Aorta (tissue), 5 donors: Measurements from ENCODE around the gene AGR2. TPM values are rescaled to one million over a fixed set of nuclear protein-coding genes. Genes with fewer than 3 reads are reported as not detected.
"Not testable (repeated sequence)": the region's sequence is repeated elsewhere in the genome, so short reads cannot be mapped to it uniquely, and the experiment has no call there.

Source experiments
- ATAC-seq: fragments of 200-7000 bp; cut with Tn5 transposase; one replicate; pipeline ENCODE4 v1.9.1; 2022; ENCODE audit warnings: moderate library complexity; ENCODE audit not compliant: low FRiP score
- DNase-seq, 2 donors: peaks; one replicate each; pipeline ENCODE4 v3.0.0-alpha.2; 2020
- H3K27ac ChIP-seq, 2 donors: one replicate each; pipeline ENCODE4 v1.5.1; 2013; ENCODE audit warnings: low read length in 2 of 2, mild to moderate bottlenecking in 2 of 2, moderate library complexity in 2 of 2, control low read depth in 1 of 2, inconsistent platforms in 1 of 2, low read depth in 1 of 2
- H3K27me3 ChIP-seq, 2 donors: one replicate each; pipeline ENCODE4 v1.6.1; 2013; ENCODE audit warnings: control low read depth in 1 of 2, low read length in 1 of 2, mild to moderate bottlenecking in 1 of 2, moderate library complexity in 1 of 2; ENCODE audit not compliant: insufficient read depth in 2 of 2, control insufficient read depth in 1 of 2
- H3K36me3 ChIP-seq, 2 donors: one replicate each; pipeline ENCODE4 v1.6.1; 2013; ENCODE audit warnings: control low read depth in 1 of 2, low read length in 1 of 2, mild to moderate bottlenecking in 1 of 2; ENCODE audit not compliant: insufficient read depth in 2 of 2, control insufficient read depth in 1 of 2
- H3K4me1 ChIP-seq, 2 donors: one replicate each; pipeline ENCODE4 v1.6.1; 2013; ENCODE audit warnings: low read length in 2 of 2, control low read depth in 1 of 2, mild to moderate bottlenecking in 1 of 2, moderate library complexity in 1 of 2; ENCODE audit not compliant: insufficient read depth in 2 of 2, control insufficient read depth in 1 of 2
- H3K4me3 ChIP-seq, 2 donors: one replicate each; pipeline ENCODE4 v1.5.1; 2013; ENCODE audit warnings: low read length in 2 of 2, control low read depth in 1 of 2, mild to moderate bottlenecking in 1 of 2
- H3K9me3 ChIP-seq: one replicate; pipeline ENCODE4 v1.6.1; 2013; ENCODE audit warnings: mild to moderate bottlenecking, low read length; ENCODE audit not compliant: control insufficient read depth
- WGBS, 2 donors: extraction: QIAGEN DNeasy Blood & Tissue Kit; methylation state at CpG; one replicate each; pipeline ENCODE4 v1.1.7; 2013; 5-methylcytosine and 5-hydroxymethylcytosine counted together
- intact Hi-C, 2 donors: fragments of 100-400 bp; cut with DNase I; formaldehyde crosslinking; loops; one replicate each; pipeline versions ENCODE4 v1.14.2 to v1.15.0; 2022
- long read RNA-seq, 2 donors: library from polyadenylated mRNA; unstranded; transcript quantifications; one replicate each; pipeline ENCODE4 v2.0.0, GENCODE V29; 2020 to 2021
- polyA plus RNA-seq, 2 donors: library from polyadenylated mRNA; stranded (reverse); fragments of 200-250 nt; gene quantifications; one replicate each; pipeline ENCODE4 v1.2.3, GENCODE V29; 2013
- total RNA-seq, 2 donors: library from RNA; stranded (reverse); fragmentation: NEBNext Ultra II Directional; extraction: Animal tissue kit (Norgen Biotek cat#: 25700); gene quantifications; one replicate each; pipeline ENCODE4 v1.2.1, GENCODE V29; 2021
- donor health status: healthy with polysubstance abuse.
- donor health status: Bipolar disorder and iron deficiency.
- donor health status: DM: no; HTN: no; CAD: no.
- donor health status: DM: no; HTN: no; CAD: no.
- donor health status: DM: yes; HTN: yes; CAD: no.

The AGR2 gene
- not detected for total RNA-seq
- polyA plus RNA-seq = 10 to 100 TPM in 1 of 2 donors, under 1 TPM in 1; 0.10 to 19.8 TPM
- long read RNA-seq, donor 1 = 0 reads
- long read RNA-seq, donor 2, partial matches to known transcripts = 0 of 1 reads
- long read RNA-seq, donor 2, other reads (novel, unspliced or antisense) = 1 of 1 reads

DNA sequence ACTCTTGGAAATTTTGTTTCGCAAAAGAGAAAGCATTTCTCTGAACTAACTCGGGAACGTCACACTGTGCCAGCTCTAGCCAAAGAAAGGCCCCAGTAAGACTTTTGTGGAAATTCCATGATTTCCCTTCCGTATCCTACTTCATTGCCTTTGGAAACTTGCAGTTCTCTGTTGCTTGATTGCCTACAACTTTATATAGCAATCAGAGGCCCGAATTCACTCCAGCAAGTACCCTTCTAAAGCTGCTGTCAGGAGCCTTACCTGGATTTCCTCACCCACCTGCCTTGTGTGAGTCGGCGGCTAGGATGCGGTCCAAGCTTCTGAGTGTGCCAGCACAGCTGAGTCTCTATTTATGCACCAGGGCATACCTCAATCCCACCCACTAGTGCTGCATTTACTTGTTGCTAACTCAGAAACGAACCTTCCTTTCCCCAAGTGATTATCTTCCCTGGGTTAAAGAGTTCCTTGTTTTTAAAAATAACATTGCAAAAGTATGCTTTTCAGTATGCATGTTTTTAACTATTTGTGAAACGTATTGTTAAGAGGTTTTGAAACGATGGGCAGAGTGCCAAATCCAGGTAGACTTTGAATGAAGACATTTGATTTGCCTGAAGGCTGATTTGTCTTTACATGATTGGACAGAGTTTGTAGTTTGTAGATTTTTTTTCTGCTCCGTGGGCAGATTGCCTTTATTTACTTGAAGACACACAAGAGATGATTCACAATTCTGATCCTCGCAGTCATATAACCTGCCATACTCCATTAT is at the start of gene AGR2:
AGR2 (minus strand) TSS at position 326 of the 766 bp plus-strand sequence. CDS start 3,203 bp downstream, outside the sequence.
- Histone ChIP-seq H3K4me1 (no peaks in the 10 kb centered on the region), H3K4me3 (no peak within 1 kb of the TSS), H3K36me3 (no peaks in the 10 kb centered on the region), H3K27ac (no peak within 1 kb of the TSS), H3K27me3 (no peaks in the 10 kb centered on the region), H3K9me3 (no peaks in the 10 kb centered on the region)
- DNase-seq (no peak), ATAC-seq (no peak)
- intact Hi-C loops = loop anchor here in 1 of 2 donors (5.0 kb wide), 1 partner anchor 112 kb away; no protein-coding TSS in a partner anchor
- WGBS, 2 donors = 62 to 72% methylated on average over 13 of the region's 13 CpGs

DNA sequence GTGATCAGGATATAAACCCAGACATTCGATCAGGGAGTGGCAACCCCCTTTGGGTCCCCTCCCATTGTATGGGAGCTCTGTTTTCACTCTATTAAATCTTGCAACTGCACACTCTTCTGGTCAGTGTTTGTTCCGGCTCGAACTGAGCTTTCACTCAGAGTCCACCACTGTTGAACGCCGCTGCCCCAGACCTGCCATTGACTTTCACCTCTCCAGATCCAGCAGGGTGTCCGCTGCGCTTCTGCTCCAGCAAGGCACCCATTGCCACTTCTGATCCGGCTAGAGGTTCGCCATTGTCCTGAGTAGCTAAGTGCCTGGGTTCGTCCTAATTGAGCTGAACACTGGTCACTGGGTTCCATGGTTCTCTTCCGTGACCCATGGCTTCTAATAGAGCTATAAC is 48.4 kb upstream of the AGR2 start:
- H3K27ac ChIP-seq, ATAC-seq, H3K36me3 ChIP-seq, H3K4me1 ChIP-seq, H3K4me3 ChIP-seq, H3K9me3 ChIP-seq, DNase-seq, intact Hi-C loops, H3K27me3 ChIP-seq: not testable (repeated sequence)
- 94 to 95% methylated on average over 11 of the region's 11 CpGs for WGBS, 2 donors

GRCh38 chr7:16851829-16852228 is 47.0 kb upstream of the AGR2 start:
- WGBS, 2 donors = 58% methylated on average over 2 of the region's 2 CpGs
- intact Hi-C loops = no loop called here
- no peak overlapping the region for H3K27ac ChIP-seq
- no peaks in the 10 kb centered on the region for H3K27me3 ChIP-seq
- no peak for ATAC-seq
- H3K9me3 ChIP-seq = no peaks in the 10 kb centered on the region
- DNase-seq = no peak
- H3K36me3 ChIP-seq = no peaks in the 10 kb centered on the region
- no peak overlapping the region for H3K4me3 ChIP-seq
- no peaks in the 10 kb centered on the region for H3K4me1 ChIP-seq

DNA sequence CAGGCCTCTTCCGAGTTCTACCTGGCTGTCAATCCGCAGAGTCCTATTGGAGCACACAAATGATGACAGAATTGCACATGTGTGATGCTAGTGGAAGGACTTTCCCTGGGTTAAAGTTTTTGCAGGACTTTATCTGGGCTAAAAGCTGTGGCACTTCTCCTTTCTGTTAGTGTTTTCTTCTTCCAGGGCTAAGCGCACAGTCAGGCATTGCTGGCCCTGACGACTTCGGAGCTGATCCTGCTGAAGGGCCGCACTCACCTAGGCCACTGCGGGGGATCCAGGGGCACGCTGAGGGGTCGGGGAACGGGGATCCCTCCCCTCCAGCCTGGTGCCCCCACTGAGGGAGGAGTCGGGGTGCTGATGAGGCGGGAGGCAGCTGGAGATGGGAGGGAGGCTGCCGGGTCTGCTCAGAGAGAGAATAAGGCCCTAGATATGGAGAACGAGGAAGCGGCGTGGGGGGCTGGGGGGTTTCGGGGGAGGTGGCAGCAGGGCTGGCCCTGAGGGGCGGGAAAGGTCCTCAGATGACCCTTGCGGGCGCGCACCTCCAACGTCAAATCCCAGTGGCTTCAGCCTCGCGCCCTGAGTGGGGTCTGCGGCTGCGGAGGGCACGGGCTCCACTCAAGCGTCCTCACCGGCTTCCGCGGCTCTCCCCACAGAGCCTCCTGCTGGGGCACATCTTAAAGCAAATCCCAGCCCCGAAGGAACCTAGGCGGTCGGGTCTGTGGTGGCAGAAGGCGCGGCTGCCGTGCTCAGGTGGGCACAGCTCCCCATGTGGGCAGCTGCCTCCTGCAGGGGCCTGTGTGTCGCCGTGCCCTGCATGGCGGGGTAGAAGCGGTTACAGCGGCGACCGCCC is 46.0 kb upstream of the AGR2 start:
- WGBS, 2 donors = 66 to 72% methylated on average over 40 to 44 of the region's 44 CpGs
- no peaks in the 10 kb centered on the region for H3K27me3 ChIP-seq
- no peak overlapping the region for H3K4me3 ChIP-seq
- intact Hi-C loops = no loop called here
- no peaks in the 10 kb centered on the region for H3K36me3 ChIP-seq
- H3K9me3 ChIP-seq = no peaks in the 10 kb centered on the region
- H3K27ac ChIP-seq = no peak overlapping the region
- DNase-seq (no peak), ATAC-seq (peak; percentile 34)
- no peaks in the 10 kb centered on the region for H3K4me1 ChIP-seq

DNA sequence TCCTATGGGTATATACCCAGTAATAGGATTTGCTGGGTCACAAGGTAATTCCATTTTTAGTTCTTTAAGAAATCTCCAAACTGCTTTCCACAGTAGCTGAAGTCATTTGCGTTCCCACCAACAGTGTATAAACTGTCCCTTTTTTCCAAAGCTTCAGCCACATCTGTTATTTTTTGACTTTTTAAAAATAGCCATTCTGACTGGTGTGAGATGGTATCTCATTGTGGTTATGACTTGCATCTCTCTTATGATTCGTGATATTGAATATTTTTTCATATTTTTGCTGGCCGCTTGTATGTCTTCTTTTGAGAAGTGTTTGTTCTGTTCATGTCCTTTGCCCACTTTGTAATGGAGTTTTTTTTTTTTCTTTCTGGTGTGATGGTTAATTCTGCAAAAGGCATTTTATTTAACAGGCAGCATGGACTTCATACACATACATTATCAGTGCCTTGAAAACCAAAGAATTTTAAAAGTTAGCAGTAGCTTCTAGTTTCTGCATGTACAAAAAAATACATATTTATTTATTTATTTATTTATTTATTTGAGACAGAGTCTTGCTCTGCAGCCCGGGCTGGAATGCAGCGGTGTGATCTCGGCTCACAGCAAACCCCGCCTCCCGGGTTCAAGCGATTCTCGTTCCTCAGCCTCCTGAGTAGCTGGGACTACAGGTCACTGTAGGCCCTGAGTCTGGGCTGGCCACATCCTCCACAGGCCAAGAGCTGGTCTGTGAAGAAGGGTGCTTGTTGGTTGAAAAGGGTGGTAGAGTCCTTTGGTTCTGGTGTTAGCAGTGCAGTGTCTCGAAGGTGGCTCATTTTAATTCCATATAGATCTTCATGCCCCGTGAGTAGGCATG is 44.7 kb upstream of the AGR2 start:
- intact Hi-C loops = no loop called here
- Histone ChIP-seq H3K4me3 (no peak overlapping the region), H3K27ac (no peak overlapping the region), H3K36me3 (no peaks in the 10 kb centered on the region), H3K4me1 (no peaks in the 10 kb centered on the region), H3K9me3 (no peaks in the 10 kb centered on the region), H3K27me3 (peaks cover 0 to 2% of the 10 kb centered on the region in 2 donors)
- DNase-seq = no peak
- 82% methylated on average over 12 of the region's 12 CpGs for WGBS, 2 donors
- ATAC-seq = no peak

DNA sequence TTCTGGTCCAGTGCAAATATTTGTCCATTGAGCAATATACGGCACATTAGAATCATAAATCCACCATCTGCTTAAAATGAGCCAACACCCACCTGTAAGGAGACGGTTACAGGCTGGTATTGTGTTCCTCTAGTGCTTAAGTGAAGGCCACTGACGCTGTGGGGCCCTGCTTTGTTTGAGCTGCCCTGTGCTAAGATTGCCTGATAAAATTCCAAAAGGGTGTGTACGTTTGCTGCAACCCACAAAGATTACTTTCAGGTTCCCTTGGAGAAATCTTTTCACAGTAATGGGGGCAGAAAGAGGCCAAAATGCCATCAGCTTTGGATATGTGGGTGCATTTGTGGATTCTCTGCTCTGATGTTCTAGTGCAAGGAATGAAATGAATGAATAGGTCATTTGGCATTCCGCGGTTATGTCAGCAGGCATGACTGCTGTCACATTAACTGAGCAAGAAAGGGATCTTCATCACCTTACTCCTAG is 42.6 kb upstream of the AGR2 start:
- no peaks in the 10 kb centered on the region for H3K9me3 ChIP-seq
- intact Hi-C loops = no loop called here
- ATAC-seq (no peak), DNase-seq (no peak)
- no peaks in the 10 kb centered on the region for H3K36me3 ChIP-seq
- H3K4me1 ChIP-seq = no peaks in the 10 kb centered on the region
- H3K27me3 ChIP-seq = peaks cover 0 to 2% of the 10 kb centered on the region in 2 donors
- 77 to 79% methylated on average over 6 of the region's 6 CpGs for WGBS, 2 donors
- H3K27ac ChIP-seq = no peak overlapping the region
- no peak overlapping the region for H3K4me3 ChIP-seq

GRCh38 chr7:16846601-16847165 is 41.9 kb upstream of the AGR2 start:
- Histone ChIP-seq H3K4me1 (no peaks in the 10 kb centered on the region), H3K9me3 (no peaks in the 10 kb centered on the region), H3K36me3 (no peaks in the 10 kb centered on the region), H3K4me3 (no peak overlapping the region), H3K27ac (no peak overlapping the region), H3K27me3 (peaks cover 0 to 2% of the 10 kb centered on the region in 2 donors)
- intact Hi-C loops = no loop called here
- no peak for ATAC-seq
- WGBS, 2 donors = 68 to 75% methylated on average over 2 of the region's 2 CpGs
- DNase-seq = no peak

- H3K4me1 ChIP-seq = no peaks in the 10 kb centered on the region
- H3K27me3 ChIP-seq = peaks cover 0 to 2% of the 10 kb centered on the region in 2 donors
- ATAC-seq (no peak), DNase-seq (no peak)
- no peaks in the 10 kb centered on the region for H3K9me3 ChIP-seq
- H3K27ac ChIP-seq = no peak overlapping the region
- no peak overlapping the region for H3K4me3 ChIP-seq
- intact Hi-C loops = no loop called here
- H3K36me3 ChIP-seq = no peaks in the 10 kb centered on the region
These were observed 40.9 kb upstream of the AGR2 start for GRCh38 chr7:16845746-16846145.
